OCI-LY1 (cell line): Measurements from ENCODE around the gene SPAG6.

Source experiments
- H2AFZ ChIP-seq: fragments of 200-600 bp; sonication (generic), shearing (Covaris generic); 2 replicates; pipeline ENCODE4 v1.6.0; 2014; ENCODE audit warnings: antibody characterized with exemption, mild to moderate bottlenecking, low read length
- H3F3A ChIP-seq: fragments of 200-600 bp; sonication (generic), shearing (Covaris generic); 2 replicates; pipeline ENCODE4 v1.6.0; 2014; ENCODE audit warnings: mild to moderate bottlenecking, antibody characterized with exemption, low read length, moderate library complexity; ENCODE audit not compliant: insufficient read depth
- H3K27ac ChIP-seq: fragments of 200-600 bp; sonication (generic); 2 replicates; pipeline ENCODE4 v1.5.1; 2014; ENCODE audit warnings: low read length, mixed run types, mild to moderate bottlenecking, low read depth; ENCODE audit not compliant: poor library complexity, severe bottlenecking
- H3K27me3 ChIP-seq: fragments of 200-600 bp; sonication (generic); 2 replicates; pipeline ENCODE4 v1.6.0; 2014; ENCODE audit warnings: antibody characterized with exemption, mild to moderate bottlenecking, low read length, moderate library complexity; ENCODE audit not compliant: insufficient read depth
- H3K36me3 ChIP-seq: fragments of 200-600 bp; sonication (generic); 2 replicates; pipeline ENCODE4 v1.6.1; 2014; ENCODE audit warnings: mild to moderate bottlenecking, antibody characterized with exemption, low read length, moderate library complexity, mixed read lengths; ENCODE audit not compliant: insufficient read depth
- H3K4me1 ChIP-seq: fragments of 200-600 bp; sonication (generic); 2 replicates; pipeline ENCODE4 v1.5.1; 2014; ENCODE audit warnings: mild to moderate bottlenecking, low read length, moderate library complexity; ENCODE audit not compliant: insufficient read depth, severe bottlenecking
- H3K4me2 ChIP-seq: fragments of 200-600 bp; sonication (generic), shearing (Covaris generic); 2 replicates; pipeline ENCODE4 v1.6.1; 2014; ENCODE audit warnings: low read length
- H3K4me3 ChIP-seq: fragments of 200-600 bp; sonication (generic); 2 replicates; pipeline ENCODE4 v1.5.1; 2014; ENCODE audit warnings: low read length, low read depth, mild to moderate bottlenecking, mixed read lengths; ENCODE audit not compliant: poor library complexity, severe bottlenecking
- H3K79me2 ChIP-seq: fragments of 200-600 bp; shearing (Covaris generic); 2 replicates; pipeline ENCODE4 v1.6.1; 2016; ENCODE audit warnings: mixed run types, low read length, mixed read lengths; ENCODE audit not compliant: insufficient read depth
- H3K9ac ChIP-seq: fragments of 200-600 bp; sonication (generic), shearing (Covaris generic); 2 replicates; pipeline ENCODE4 v1.6.1; 2014; ENCODE audit warnings: mild to moderate bottlenecking, low read length, mixed read lengths
- H3K9me2 ChIP-seq: fragments of 200-600 bp; sonication (generic), shearing (Covaris generic); 2 replicates; pipeline ENCODE4 v1.6.1; 2014; ENCODE audit warnings: low read depth, mild to moderate bottlenecking, low read length, mixed read lengths
- H3K9me3 ChIP-seq: fragments of 200-600 bp; shearing (Covaris generic); 2 replicates; pipeline ENCODE4 v1.6.1; 2014; ENCODE audit warnings: low read length, mixed read lengths
- H4K20me1 ChIP-seq: fragments of 200-600 bp; sonication (generic), shearing (Covaris generic); 2 replicates; pipeline ENCODE4 v1.6.0; 2016; ENCODE audit warnings: mild to moderate bottlenecking, low read length; ENCODE audit not compliant: insufficient read depth
- EZH2 ChIP-seq: fragments of 200-600 bp; sonication (generic), shearing (Covaris generic); IDR thresholded peaks from 2 replicates; pipeline ENCODE4 v1.8.0; 2017; ENCODE audit warnings: borderline replicate concordance, mixed run types, mild to moderate bottlenecking, antibody characterized with exemption, low read length, moderate library complexity, mixed read lengths
- TF ChIP-seq, protein P1 (sequence below): fragments of 200-600 bp; sonication (generic), shearing (Covaris generic); IDR thresholded peaks from 2 replicates; pipeline ENCODE4 v1.5.1; 2017; ENCODE audit warnings: mild to moderate bottlenecking, antibody characterized with exemption, low read length, moderate library complexity, mixed read lengths

The SPAG6 gene

DNA sequence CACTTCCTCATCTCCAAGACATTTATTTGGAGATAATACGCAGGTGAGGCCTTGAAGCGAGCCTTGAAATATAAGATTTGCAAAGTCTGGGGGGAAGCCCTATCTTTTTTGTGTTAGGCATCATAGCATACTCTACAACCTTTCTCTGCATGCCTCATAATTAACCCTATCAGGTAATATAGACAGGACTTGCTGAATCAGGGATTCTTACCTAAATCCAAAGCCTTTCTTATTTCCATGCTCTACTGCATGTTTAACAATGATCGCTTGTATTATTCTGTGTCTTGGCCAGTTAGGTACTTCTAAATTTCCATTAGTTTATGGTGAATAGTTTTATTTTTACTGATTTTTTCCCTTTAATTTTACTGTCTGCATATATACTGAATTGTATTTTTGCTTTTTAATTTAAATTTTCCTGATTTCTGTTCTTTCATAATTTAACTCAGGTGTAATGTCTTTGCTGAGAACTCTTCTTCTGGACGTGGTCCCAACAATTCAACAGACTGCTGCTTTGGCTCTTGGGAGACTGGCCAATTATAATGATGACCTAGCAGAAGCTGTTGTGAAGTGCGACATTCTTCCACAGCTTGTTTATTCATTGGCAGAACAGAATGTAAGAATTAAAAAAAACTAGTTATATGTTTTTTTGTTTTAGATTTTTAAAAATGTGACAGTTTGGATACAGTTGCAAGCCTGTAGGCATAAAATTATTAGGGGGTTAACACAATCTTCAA, 19.3 kb downstream of the SPAG6 start:
- Histone ChIP-seq H3F3A (no peaks in the 10 kb centered on the region), H3K4me1 (no peaks in the 10 kb centered on the region), H3K4me3 (no peak overlapping the region), H3K9ac (no peak overlapping the region), H2AFZ (no peak overlapping the region), H3K9me2 (no peaks in the 10 kb centered on the region), H3K4me2 (no peak overlapping the region), H3K9me3 (no peaks in the 10 kb centered on the region), H3K36me3 (no peaks in the 10 kb centered on the region), H4K20me1 (no peaks in the 10 kb centered on the region), H3K27ac (no peak overlapping the region), H3K79me2 (no peaks in the 10 kb centered on the region), H3K27me3 (no peaks in the 10 kb centered on the region)
- no peak for TF ChIP-seq EZH2
- TF ChIP-seq, protein P1, sequence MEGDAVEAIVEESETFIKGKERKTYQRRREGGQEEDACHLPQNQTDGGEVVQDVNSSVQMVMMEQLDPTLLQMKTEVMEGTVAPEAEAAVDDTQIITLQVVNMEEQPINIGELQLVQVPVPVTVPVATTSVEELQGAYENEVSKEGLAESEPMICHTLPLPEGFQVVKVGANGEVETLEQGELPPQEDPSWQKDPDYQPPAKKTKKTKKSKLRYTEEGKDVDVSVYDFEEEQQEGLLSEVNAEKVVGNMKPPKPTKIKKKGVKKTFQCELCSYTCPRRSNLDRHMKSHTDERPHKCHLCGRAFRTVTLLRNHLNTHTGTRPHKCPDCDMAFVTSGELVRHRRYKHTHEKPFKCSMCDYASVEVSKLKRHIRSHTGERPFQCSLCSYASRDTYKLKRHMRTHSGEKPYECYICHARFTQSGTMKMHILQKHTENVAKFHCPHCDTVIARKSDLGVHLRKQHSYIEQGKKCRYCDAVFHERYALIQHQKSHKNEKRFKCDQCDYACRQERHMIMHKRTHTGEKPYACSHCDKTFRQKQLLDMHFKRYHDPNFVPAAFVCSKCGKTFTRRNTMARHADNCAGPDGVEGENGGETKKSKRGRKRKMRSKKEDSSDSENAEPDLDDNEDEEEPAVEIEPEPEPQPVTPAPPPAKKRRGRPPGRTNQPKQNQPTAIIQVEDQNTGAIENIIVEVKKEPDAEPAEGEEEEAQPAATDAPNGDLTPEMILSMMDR = no peak

DNA sequence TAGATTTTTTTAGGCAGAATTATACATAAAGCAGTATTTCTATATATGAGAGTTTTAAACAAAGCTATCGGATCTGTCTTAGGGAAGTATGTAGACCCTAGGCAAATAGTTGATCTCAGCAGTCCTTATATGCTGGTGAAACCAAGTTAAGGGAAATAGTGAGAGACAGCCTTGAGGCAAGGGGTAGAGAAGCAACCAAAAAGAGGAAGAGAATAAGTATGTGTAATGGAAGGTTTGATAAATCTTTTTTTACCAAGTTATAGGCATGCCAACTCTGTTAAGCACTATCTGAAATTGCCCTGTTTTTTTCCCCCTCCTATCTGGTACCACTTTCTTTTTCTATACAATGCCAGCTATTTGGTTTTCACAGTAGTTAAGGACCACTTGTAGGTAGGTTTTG, 19.9 kb downstream of the SPAG6 start:
- TF ChIP-seq, protein P1 = no peak
- TF ChIP-seq EZH2 = no peak
- no peaks in the 10 kb centered on the region for H3F3A ChIP-seq
- no peak overlapping the region for H3K9ac ChIP-seq

DNA sequence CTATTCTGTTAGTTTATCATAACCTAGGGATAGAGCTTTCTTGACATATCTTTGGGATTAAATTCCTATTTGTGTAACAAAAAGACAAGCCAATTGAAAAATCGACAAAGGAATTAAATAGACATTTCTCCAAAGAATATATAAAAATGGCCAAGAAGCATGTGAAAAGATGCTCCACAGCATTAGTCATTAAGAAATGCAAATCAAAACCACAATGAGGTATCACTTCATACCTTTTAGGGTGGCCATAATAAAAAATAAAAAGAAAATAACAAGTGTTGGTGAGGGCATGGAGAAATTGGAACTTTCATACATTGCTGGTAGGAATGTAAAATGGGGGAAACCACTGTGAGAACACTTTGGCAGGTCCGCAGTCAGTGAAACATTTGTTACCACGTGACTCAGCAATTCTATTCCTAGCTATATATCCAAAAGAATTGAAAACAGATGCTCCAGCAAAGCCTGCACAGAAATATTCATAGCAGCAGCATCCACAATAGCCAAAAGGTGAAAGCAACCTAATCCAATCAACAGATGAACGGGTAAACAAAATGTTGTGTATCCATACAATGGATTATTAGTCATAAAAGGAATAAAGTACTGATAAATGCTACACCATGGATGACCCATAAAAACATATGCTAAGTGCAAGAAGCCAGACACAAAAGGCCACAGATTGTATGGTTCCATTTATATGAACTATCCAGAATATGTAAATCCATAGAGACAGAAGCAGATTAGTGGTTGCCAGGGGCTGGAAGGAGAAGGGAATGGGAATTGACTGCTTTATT, 20.5 kb downstream of the SPAG6 start:
- no peaks in the 10 kb centered on the region for H3K9me3 ChIP-seq
- no peak overlapping the region for H3K4me3 ChIP-seq
- no peak overlapping the region for H3K9ac ChIP-seq
- H3K4me2 ChIP-seq = no peak overlapping the region
- H3K27ac ChIP-seq = no peak overlapping the region
- H3K4me1 ChIP-seq = no peaks in the 10 kb centered on the region
- no peaks in the 10 kb centered on the region for H3K36me3 ChIP-seq
- H2AFZ ChIP-seq = no peak overlapping the region
- no peaks in the 10 kb centered on the region for H4K20me1 ChIP-seq
- H3K27me3 ChIP-seq = no peaks in the 10 kb centered on the region
- no peaks in the 10 kb centered on the region for H3F3A ChIP-seq
- no peaks in the 10 kb centered on the region for H3K79me2 ChIP-seq
- TF ChIP-seq, protein P1 = no peak
- no peak for TF ChIP-seq EZH2
- H3K9me2 ChIP-seq = no peaks in the 10 kb centered on the region

More for the DNA sequence above, 19.9 kb downstream of the SPAG6 start:
- H3K27me3 ChIP-seq = no peaks in the 10 kb centered on the region
- H2AFZ ChIP-seq = no peak overlapping the region
- H4K20me1 ChIP-seq = no peaks in the 10 kb centered on the region
- no peaks in the 10 kb centered on the region for H3K9me3 ChIP-seq
- no peak overlapping the region for H3K4me2 ChIP-seq
- H3K9me2 ChIP-seq = no peaks in the 10 kb centered on the region
- H3K4me1 ChIP-seq = no peaks in the 10 kb centered on the region
- H3K4me3 ChIP-seq = no peak overlapping the region
- H3K79me2 ChIP-seq = no peaks in the 10 kb centered on the region
- H3K27ac ChIP-seq = no peak overlapping the region
- H3K36me3 ChIP-seq = no peaks in the 10 kb centered on the region
